ENCODE data around the gene NXT1. TPM values are rescaled to one million over a fixed set of nuclear protein-coding genes. Genes with fewer than 3 reads are reported as not detected.

The NXT1 gene
- total RNA-seq (2022; extraction: Qiagen RNA extraction): 53.2 to 68.0 TPM (median 67.4 TPM) in 5 replicates

DNA sequence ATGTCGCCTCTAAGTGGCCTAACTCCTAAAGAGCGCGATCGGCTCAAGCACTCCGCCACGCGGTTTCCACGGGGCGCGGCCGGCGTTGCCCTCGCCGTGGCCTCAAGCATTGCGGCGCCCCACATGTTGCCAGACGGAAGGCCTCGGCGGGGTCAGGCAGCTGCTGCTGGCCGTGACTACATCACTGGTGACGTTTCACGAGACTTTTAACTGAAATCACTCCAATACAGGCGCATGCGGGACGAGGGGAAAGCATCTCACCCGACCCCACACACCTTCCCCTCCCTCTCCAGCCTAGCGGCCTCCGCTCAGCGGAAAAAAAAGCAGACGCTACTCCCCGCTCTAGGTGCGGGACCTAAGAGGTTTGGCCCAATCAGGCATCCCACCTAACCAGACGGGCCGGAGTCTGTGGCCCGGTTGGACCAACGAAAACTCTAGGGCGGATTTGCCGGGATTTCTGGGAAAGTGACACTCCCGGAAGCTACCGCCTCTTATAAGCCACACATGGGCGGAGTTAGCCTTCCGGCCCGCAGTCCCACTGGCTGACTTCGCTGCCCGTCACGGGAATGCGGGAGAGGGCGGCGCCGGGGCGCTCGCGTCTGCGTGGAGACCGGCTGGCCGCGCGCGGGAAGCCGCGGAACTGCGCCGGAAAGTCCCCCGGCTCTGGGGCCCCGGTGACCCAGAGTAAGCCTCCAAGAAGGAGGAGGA, at the start of gene NXT1:
Gene NXT1 (plus strand): TSS at position 596 of the 708 bp plus-strand sequence. CDS start 3,251 bp downstream, outside the sequence.

DNA sequence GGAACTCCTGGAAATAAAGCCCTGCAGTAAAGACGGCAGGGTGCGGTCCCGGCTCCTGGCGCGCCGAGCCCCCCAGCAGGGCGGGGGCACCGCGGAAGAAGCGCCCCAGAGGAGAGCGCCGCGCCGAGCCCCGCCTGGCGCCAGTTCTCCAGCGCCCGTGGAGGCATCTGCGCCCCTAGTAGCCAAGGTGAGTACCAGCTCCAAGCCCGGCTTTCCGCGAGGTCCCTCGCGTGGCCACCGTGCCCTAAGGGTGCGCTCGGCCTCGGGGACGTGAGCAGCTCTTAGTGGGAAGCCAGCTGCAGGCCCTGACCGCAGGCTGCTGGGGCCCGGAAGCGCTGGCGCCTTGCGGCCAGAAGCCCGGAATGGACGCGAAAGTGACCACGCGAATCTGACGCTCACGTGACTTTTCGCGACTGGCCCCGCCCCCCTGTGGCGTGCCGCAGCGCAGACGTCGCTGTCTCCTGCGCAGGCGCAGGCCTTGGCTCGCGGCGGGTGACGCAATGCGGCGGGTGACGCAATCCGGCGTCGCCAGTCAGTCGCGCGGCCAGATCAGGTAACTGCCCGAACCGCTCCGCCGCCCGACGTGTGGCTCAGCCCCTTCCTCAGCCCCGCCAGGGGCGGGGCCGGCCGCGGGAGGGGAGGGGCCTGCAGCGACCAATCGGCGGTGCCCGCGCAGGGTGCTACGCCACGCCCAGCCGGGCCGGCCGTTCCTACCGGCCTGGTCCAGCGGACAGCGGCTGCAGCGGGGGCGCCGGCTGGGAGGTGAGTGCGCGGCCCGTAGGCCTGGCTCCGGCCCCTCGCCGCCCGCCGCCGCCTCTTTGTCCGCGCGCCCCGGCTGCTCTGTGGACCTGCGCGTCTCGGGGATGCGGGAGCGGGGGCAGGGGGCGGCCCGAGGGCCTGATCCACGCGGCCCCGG, 11.1 kb downstream of the NXT1 start, which contains the start of gene GZF1:
Gene GZF1 (plus strand): TSS at position 707 of the 916 bp plus-strand sequence. CDS start 2,202 bp downstream, outside the sequence.

Other genes starting within 250 kb of the NXT1 start
- 7.7 to 14.4 TPM (median 10.8 TPM) in 5 replicates for gene GZF1, start 11.4 kb downstream of the NXT1 start, total RNA-seq (2022; extraction: Qiagen RNA extraction)
- gene NAPB, start 70.7 kb downstream of the NXT1 start, total RNA-seq (2022; extraction: Qiagen RNA extraction): 2.8 to 3.4 TPM (median 3.3 TPM) in 5 replicates
- gene CSTL1, start 88.9 kb downstream of the NXT1 start, total RNA-seq (2022; extraction: Qiagen RNA extraction): 0.35 TPM in 1 of 5 replicates, not detected in the others
- gene CST11, start 102.1 kb downstream of the NXT1 start, total RNA-seq (2022; extraction: Qiagen RNA extraction): not detected in 5 replicates
- gene CST8, start 140.3 kb downstream of the NXT1 start, total RNA-seq (2022; extraction: Qiagen RNA extraction): not detected in 5 replicates
- gene CST9L, start 217.7 kb downstream of the NXT1 start, total RNA-seq (2022; extraction: Qiagen RNA extraction): not detected in 5 replicates